KMS-11 (cell line): ENCODE results near the gene HSFX2.

Experiments
- H2AFZ ChIP-seq: fragments of 200-600 bp; sonication (generic); 2 replicates; pipeline ENCODE4 v1.6.1; 2016; ENCODE audit warnings: antibody characterized with exemption, mixed run types, low read depth
- H3K27ac ChIP-seq: fragments of 200-600 bp; sonication (generic); 2 replicates; pipeline ENCODE4 v1.6.1; 2016; ENCODE audit warnings: mild to moderate bottlenecking, mixed run types
- H3K27me3 ChIP-seq: fragments of 200-600 bp; sonication (generic); 2 replicates; pipeline ENCODE4 v1.6.1; 2017; ENCODE audit warnings: mild to moderate bottlenecking, low read depth, mixed run types, moderate library complexity; ENCODE audit not compliant: insufficient read depth
- H3K36me3 ChIP-seq: fragments of 200-600 bp; sonication (generic); 2 replicates; pipeline ENCODE4 v1.6.1; 2017; ENCODE audit warnings: mild to moderate bottlenecking, mixed run types; ENCODE audit not compliant: insufficient read depth
- H3K4me1 ChIP-seq: fragments of 200-600 bp; sonication (generic); 2 replicates; pipeline ENCODE4 v1.6.1; 2016; ENCODE audit warnings: mild to moderate bottlenecking, low read depth, mixed run types; ENCODE audit not compliant: poor library complexity, severe bottlenecking
- H3K4me2 ChIP-seq: fragments of 200-600 bp; sonication (generic); 2 replicates; pipeline ENCODE4 v1.7.0; 2016; ENCODE audit warnings: mild to moderate bottlenecking, mixed run types
- H3K4me3 ChIP-seq: fragments of 200-600 bp; sonication (generic); IDR thresholded peaks from 2 replicates; pipeline ENCODE4 v1.6.1; 2017; ENCODE audit warnings: low read depth, low read length, mixed read lengths; ENCODE audit not compliant: insufficient read depth
- H3K79me2 ChIP-seq: fragments of 200-600 bp; sonication (generic); 2 replicates; pipeline ENCODE4 v1.6.1; 2016; ENCODE audit warnings: low read depth, mixed run types; ENCODE audit not compliant: insufficient read depth
- H3K9ac ChIP-seq: fragments of 200-600 bp; sonication (generic); 2 replicates; pipeline ENCODE4 v1.6.1; 2016; ENCODE audit warnings: mild to moderate bottlenecking, mixed run types
- H4K20me1 ChIP-seq: fragments of 200-600 bp; sonication (generic); 2 replicates; pipeline ENCODE4 v1.6.1; 2016; ENCODE audit warnings: mild to moderate bottlenecking, mixed run types; ENCODE audit not compliant: insufficient read depth
- TF ChIP-seq, protein P1 (sequence below): fragments of 200-600 bp; sonication (generic); conservative IDR thresholded peaks from 2 replicates; pipeline ENCODE4 v1.6.1; 2017; ENCODE audit warnings: low read depth, mild to moderate bottlenecking, antibody characterized with exemption, low read length, moderate library complexity, mixed read lengths

The HSFX2 gene

DNA sequence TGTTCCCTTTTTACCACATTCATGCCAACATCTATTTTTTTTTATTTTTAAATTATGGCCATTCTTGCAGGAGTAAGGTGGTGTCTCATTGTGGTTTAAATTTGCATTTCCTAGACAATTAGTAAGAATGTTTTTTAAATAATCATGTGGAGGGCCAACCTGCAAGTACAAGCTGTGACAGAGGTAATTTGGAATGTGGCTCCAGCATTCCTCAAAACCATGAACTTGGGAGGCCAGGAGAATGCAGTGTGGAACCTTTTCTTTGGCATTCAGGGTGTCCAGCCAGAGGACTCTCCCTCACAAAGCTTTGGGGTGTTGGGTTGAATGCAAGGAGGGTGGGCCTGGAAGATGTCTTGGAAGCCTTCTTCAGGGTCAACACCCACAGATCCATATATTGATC is 43.7 kb upstream of the HSFX2 start:
- Histone ChIP-seq H3K27ac (no peak overlapping the region), H3K36me3 (no peaks in the 10 kb centered on the region), H3K4me1 (no peaks in the 10 kb centered on the region), H2AFZ (no peak overlapping the region), H3K4me3 (no peak overlapping the region), H3K4me2 (no peak overlapping the region), H3K9ac (no peak overlapping the region), H3K79me2 (no peaks in the 10 kb centered on the region), H3K27me3 (no peaks in the 10 kb centered on the region), H4K20me1 (no peaks in the 10 kb centered on the region)
- TF ChIP-seq, protein P1, sequence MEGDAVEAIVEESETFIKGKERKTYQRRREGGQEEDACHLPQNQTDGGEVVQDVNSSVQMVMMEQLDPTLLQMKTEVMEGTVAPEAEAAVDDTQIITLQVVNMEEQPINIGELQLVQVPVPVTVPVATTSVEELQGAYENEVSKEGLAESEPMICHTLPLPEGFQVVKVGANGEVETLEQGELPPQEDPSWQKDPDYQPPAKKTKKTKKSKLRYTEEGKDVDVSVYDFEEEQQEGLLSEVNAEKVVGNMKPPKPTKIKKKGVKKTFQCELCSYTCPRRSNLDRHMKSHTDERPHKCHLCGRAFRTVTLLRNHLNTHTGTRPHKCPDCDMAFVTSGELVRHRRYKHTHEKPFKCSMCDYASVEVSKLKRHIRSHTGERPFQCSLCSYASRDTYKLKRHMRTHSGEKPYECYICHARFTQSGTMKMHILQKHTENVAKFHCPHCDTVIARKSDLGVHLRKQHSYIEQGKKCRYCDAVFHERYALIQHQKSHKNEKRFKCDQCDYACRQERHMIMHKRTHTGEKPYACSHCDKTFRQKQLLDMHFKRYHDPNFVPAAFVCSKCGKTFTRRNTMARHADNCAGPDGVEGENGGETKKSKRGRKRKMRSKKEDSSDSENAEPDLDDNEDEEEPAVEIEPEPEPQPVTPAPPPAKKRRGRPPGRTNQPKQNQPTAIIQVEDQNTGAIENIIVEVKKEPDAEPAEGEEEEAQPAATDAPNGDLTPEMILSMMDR = no peak

DNA sequence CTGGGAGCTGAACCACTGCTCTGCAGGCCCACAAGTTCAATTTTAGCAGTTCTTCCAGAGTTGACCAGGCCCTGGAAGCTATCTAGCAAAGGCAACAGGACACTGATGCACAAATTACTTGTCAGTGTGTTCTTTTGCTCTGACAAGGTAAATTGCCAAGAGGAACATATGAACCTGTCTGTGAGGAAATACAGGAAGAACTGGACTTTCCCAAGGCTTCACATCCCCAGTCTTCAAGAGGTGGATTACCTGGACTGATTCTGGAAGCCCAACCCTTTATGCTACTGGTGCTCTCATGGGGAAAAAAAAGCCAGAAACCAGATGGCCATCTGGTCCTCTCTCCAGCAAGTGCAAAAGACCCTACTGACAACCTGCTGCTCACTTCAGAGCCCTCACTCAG is 38.4 kb upstream of the HSFX2 start:
- Histone ChIP-seq H3K79me2 (peaks cover 15% of the 10 kb centered on the region; the same call in 1 of the 2 replicates), H3K9ac (no peak overlapping the region), H3K27me3 (no peaks in the 10 kb centered on the region), H3K36me3 (no peaks in the 10 kb centered on the region), H3K27ac (no peak overlapping the region), H3K4me3 (no peak overlapping the region), H3K4me2 (no peak overlapping the region), H3K4me1 (peaks cover 3% of the 10 kb centered on the region), H4K20me1 (no peaks in the 10 kb centered on the region), H2AFZ (no peak overlapping the region)
- TF ChIP-seq, protein P1 = no peak

DNA sequence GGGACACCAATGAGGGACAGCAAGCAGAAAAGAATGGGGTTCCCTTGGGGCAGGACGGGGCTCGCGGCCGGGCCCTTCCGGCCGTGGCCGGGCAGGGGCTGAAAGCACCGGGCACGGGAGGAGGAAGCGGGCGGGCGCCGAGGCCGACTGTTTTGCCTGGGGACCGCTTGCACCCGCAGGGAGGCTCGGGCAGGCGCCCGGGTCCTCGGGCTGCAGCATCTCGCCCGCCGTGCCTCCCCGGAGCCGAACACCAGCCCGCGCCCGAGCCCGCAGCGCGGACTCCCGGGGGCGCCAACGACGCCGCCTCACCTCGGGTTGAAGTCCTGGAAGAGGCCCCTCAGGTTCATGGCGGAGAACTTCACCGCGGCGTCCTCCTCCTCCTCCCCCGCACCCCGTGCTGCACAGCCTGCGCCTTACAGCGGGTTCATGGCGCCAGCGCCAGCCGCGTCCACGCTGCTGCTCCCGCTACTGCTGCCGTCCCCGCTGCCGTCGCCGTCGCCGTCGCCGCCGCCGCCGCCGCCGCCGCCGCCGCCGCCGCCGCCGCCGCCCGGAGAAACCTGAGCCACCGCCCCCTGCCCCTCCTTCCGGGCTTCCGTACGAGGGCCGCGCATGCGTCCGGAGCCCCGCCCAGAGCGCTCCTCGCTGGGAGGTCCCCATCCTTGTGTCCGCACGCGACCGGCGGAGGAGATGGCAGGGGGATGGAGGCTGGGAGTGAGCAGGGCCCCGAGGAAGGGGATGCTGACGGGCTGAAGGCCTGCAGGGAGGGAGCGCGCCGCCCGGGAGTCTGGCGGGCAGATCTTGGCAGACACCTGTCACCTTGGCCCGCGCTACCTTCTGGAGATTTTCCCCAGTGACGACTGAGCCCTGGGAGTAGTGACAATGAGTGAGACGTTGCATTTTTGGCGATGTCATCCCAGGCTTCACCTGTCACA is 36.4 kb upstream of the HSFX2 start, which contains the start of gene TMEM185A:
Gene TMEM185A (minus strand): TSS at position 559 of the 932 bp plus-strand sequence. CDS start 212 bp downstream, at position 347.
- H3K4me2 ChIP-seq = peak within 1 kb of the TSS; percentile 84

DNA sequence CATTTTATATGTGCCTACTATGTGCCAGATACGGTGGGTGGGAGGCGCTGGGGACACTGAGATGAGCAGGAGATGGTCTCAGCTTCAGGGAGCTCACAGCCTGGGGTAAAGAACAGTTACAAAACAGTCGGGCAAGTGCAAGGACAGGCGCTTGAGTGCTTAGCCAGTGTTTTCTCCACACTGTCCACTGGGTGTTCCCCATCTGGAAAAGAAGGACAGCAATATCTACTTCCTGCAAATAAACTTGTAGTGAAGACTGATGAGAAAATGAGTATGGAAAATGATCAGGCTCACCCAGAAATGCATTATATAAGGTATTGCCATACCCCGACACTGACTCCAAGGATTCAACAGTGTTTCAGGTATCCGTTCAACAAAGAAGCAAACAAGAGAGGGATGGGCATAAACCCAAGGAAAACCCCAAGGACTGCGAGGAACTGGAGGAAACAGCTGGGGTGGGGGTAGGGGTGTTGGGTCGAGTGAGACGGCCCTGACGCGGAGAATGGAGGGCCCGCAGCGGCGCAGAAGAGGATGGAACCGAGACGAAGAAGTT is 35.6 kb upstream of the HSFX2 start:
- H3K27ac ChIP-seq = no peak overlapping the region
- peaks cover 3% of the 10 kb centered on the region for H3K4me1 ChIP-seq
- H4K20me1 ChIP-seq = no peaks in the 10 kb centered on the region
- H3K4me3 ChIP-seq = no peak overlapping the region
- peak overlapping the region; percentile 53; the same call in 1 of the 2 replicates for H3K9ac ChIP-seq
- H2AFZ ChIP-seq = peak overlapping the region; percentile 38
- TF ChIP-seq, protein P1 = no peak
- peaks cover 15% of the 10 kb centered on the region; the same call in 1 of the 2 replicates for H3K79me2 ChIP-seq
- no peaks in the 10 kb centered on the region for H3K27me3 ChIP-seq
- peak overlapping the region; percentile 84 for H3K4me2 ChIP-seq
- no peaks in the 10 kb centered on the region for H3K36me3 ChIP-seq

More for the DNA sequence above, 36.4 kb upstream of the HSFX2 start, which contains the start of gene TMEM185A:
- TF ChIP-seq, protein P1 = no peak
- Histone ChIP-seq H3K27ac (no peak within 1 kb of the TSS), H3K4me1 (peaks cover 3% of the 10 kb centered on the region), H2AFZ (peak within 1 kb of the TSS; percentile 69), H4K20me1 (no peaks in the 10 kb centered on the region), H3K36me3 (no peaks in the 10 kb centered on the region), H3K9ac (peak within 1 kb of the TSS; percentile 53; the same call in 1 of the 2 replicates), H3K4me3 (no peak within 1 kb of the TSS), H3K79me2 (peaks cover 15% of the 10 kb centered on the region; the same call in 1 of the 2 replicates), H3K27me3 (no peaks in the 10 kb centered on the region)
